ENCODE results near the gene TOMM6.

- TF ChIP-seq SIN3A (IDR thresholded peaks at IDR 0.05; ENCODE audit: borderline replicate concordance, low read depth, low read length) (no peak), EP300 (IDR thresholded peaks at IDR 0.05; ENCODE audit: borderline replicate concordance in 1 of 2, low read depth in 1 of 2, low read length in 1 of 2) (no peak), CTCF (IDR thresholded peaks at IDR 0.05) (no peak), REST (IDR thresholded peaks at IDR 0.05; ENCODE audit: low read depth, low read length) (no peak)
These were observed 30.2 kb upstream of the TOMM6 start for GRCh38 chr6:41757271-41757670.

All from SK-N-SH (cell line).